Glutamatergic neuron (in vitro differentiated cells): ENCODE measurements around the gene DLK1. TPM values are rescaled to one million over a fixed set of nuclear protein-coding genes. Genes with fewer than 3 reads are reported as not detected.

Experiments used
- DNase-seq: peaks from one replicate; pipeline ENCODE4 v3.0.0; 2022
- H3K27ac Mint-ChIP-seq: one replicate; pipeline ENCODE4 v1.8.0; 2020; ENCODE audit warnings: mild to moderate bottlenecking, mixed read lengths, inconsistent platforms; ENCODE audit not compliant: unreplicated experiment
- H3K27me3 Mint-ChIP-seq: one replicate; pipeline ENCODE4 v1.8.0; 2020; ENCODE audit warnings: mild to moderate bottlenecking, moderate library complexity, mixed read lengths, inconsistent platforms; ENCODE audit not compliant: unreplicated experiment
- H3K36me3 Mint-ChIP-seq: one replicate; pipeline ENCODE4 v1.8.0; 2020; ENCODE audit warnings: mild to moderate bottlenecking, mixed read lengths, inconsistent platforms; ENCODE audit not compliant: unreplicated experiment
- H3K4me1 Mint-ChIP-seq: one replicate; pipeline ENCODE4 v1.8.0; 2020; ENCODE audit warnings: mild to moderate bottlenecking, low read depth, mixed read lengths, inconsistent platforms; ENCODE audit not compliant: unreplicated experiment
- H3K4me3 Mint-ChIP-seq: one replicate; pipeline ENCODE4 v1.8.0; 2020; ENCODE audit warnings: mild to moderate bottlenecking, mixed read lengths, inconsistent platforms; ENCODE audit not compliant: unreplicated experiment
- H3K9me3 Mint-ChIP-seq: one replicate; pipeline ENCODE4 v1.8.0; 2020; ENCODE audit warnings: mild to moderate bottlenecking, moderate library complexity, mixed read lengths, inconsistent platforms; ENCODE audit not compliant: unreplicated experiment
- total RNA-seq: library from RNA; stranded (reverse); fragmentation: NEBNext Ultra II Directional; extraction: Animal tissue kit (Norgen Biotek cat#: 25700); gene quantifications from one replicate; pipeline ENCODE4 v1.2.1, GENCODE V29; 2021; ENCODE audit not compliant: unreplicated experiment
- TF ChIP-seq, protein P1 (sequence below): fragments of 200-600 bp; sonication (generic); IDR thresholded peaks from one replicate; pipeline ENCODE4 v1.5.0; 2021; ENCODE audit not compliant: partially characterized antibody, unreplicated experiment

Gene DLK1
- total RNA-seq, 1 donor from 2014 or later: 37.3 TPM

DNA sequence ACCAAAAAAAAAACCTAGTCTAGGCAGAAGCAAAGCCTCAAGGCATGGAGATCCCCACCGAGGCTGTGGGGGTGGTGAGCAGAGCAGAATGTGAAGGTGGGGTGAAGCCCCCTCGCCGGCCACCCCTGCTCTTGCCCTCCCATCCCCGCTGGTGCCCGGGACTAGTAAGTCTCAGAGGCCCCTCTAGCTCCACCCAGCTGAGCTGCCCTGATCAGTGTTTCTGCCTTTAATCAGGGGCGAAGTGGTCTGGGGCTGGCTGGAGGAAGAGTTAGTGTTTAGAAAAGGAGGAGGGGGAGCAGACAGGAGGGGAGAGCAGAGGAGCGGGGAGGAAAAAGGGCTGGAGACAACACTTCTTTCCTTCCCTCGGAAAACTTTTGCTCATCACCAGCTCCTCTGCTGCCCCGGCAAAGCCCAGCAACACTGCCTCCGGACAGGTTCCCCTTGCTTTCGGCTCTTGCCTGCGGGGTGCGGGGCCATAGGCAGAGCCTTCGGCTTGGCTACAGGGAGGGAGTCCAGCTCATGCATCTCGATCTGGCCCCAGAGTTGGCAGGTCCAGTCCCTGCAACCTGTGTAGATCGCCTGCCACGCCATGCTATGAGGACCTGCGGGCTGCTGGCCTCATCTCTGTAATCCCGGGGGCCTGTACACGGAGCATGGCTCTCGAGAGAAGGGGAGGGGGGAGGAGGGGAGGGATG is 3.4 kb upstream of the DLK1 start:
- Mint-ChIP-seq H3K4me1 (peaks cover 33% of the 10 kb centered on the region), H3K27me3 (peaks cover 11% of the 10 kb centered on the region), H3K27ac (peak overlapping the region; percentile 4), H3K36me3 (peaks cover 6% of the 10 kb centered on the region), H3K9me3 (peaks cover 3% of the 10 kb centered on the region), H3K4me3 (no peak overlapping the region)
- TF ChIP-seq, protein P1, sequence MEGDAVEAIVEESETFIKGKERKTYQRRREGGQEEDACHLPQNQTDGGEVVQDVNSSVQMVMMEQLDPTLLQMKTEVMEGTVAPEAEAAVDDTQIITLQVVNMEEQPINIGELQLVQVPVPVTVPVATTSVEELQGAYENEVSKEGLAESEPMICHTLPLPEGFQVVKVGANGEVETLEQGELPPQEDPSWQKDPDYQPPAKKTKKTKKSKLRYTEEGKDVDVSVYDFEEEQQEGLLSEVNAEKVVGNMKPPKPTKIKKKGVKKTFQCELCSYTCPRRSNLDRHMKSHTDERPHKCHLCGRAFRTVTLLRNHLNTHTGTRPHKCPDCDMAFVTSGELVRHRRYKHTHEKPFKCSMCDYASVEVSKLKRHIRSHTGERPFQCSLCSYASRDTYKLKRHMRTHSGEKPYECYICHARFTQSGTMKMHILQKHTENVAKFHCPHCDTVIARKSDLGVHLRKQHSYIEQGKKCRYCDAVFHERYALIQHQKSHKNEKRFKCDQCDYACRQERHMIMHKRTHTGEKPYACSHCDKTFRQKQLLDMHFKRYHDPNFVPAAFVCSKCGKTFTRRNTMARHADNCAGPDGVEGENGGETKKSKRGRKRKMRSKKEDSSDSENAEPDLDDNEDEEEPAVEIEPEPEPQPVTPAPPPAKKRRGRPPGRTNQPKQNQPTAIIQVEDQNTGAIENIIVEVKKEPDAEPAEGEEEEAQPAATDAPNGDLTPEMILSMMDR: no peak
- no peak for DNase-seq

DNA sequence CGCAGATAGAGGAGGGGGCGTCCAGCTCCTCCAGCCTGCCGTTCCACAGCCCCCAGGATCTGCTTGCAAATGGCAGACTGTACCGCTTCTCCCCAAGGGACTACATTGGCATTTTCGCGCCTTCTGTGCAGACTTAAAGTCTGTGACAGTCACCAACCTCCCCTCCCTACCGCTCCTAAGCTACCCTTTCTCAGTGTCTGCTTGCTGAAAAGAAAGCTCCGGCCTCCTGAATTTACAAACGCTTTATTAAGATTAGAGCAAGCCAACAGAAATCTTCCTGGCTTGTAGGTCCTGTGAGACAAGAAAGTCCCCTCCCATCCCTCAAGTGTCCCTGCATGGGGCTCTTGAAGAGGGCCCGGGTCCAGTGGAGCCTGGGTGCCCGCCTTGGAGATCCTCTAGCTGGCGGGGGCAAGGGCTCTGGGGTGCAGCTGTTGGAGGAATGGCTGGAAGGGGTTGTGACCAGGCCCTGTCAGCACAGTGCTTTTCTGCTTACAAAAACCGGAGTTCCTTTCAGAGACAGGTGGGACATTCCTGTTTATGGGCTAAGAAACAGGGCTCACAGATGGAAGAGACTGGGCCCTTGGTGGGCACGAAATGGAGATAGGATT is 2.8 kb upstream of the DLK1 start:
- peak; percentile 47 for DNase-seq
- no peak overlapping the region for H3K27ac Mint-ChIP-seq
- H3K9me3 Mint-ChIP-seq: peaks cover 3% of the 10 kb centered on the region
- H3K4me1 Mint-ChIP-seq: peaks cover 31% of the 10 kb centered on the region
- TF ChIP-seq, protein P1: no peak
- H3K36me3 Mint-ChIP-seq: peaks cover 6% of the 10 kb centered on the region
- no peak overlapping the region for H3K4me3 Mint-ChIP-seq
- peaks cover 13% of the 10 kb centered on the region for H3K27me3 Mint-ChIP-seq

GRCh38 chr14:100724536-100724935 is 2.2 kb upstream of the DLK1 start:
- Mint-ChIP-seq H3K27ac (no peak overlapping the region), H3K27me3 (peaks cover 18% of the 10 kb centered on the region), H3K9me3 (peaks cover 3% of the 10 kb centered on the region), H3K4me1 (peaks cover 32% of the 10 kb centered on the region), H3K4me3 (no peak overlapping the region), H3K36me3 (peaks cover 6% of the 10 kb centered on the region)
- TF ChIP-seq, protein P1: no peak
- no peak for DNase-seq

DNA sequence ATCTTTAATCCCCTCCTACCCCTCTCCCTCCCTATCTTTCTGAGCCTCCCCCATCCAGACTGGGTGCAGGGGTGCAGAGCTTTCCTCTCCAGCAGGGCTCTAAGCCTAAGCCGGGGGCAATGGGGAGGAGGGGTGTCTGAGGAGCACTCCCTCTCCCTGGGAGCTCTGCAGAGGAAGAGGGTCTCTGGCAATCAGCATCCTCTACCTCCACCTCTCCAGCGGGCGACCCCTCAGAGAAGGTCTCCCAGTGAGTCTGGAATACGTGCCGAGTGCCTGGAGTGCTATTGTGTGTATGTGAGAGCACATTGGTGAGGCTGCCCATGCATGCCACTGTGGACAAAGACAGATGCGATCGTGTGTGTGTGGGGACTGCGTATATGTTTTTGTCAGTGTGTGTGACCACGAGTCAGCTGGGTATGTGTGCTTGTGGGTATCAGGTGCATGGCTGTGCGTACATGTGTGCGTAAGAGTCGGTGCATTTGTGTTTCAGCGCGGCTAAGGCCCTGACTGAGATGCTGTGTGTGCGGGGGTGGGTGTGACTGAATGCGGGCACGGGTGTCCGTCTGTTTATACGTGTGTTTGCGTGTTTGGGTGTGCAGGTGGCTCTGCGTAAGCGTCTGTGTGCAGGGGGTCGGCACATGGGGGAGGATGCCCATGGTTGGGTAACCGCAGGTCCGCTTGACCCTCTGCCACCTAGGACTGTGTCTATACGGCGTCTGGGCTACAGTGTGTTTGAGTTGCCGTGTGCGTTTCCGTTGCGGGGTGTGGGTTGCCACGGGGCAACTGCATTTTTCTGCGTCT is 905 bp upstream of the DLK1 start:
- Mint-ChIP-seq H3K27ac (no peak overlapping the region), H3K27me3 (peaks cover 19% of the 10 kb centered on the region), H3K4me3 (peak overlapping the region; percentile 75), H3K36me3 (peaks cover 6% of the 10 kb centered on the region), H3K4me1 (peaks cover 33% of the 10 kb centered on the region), H3K9me3 (peaks cover 3% of the 10 kb centered on the region)
- DNase-seq: no peak
- TF ChIP-seq, protein P1: no peak
